HUES6 (cell line): Measurements from ENCODE around the gene ADAMTS15.

Experiments used
- H3K27ac ChIP-seq: 2 replicates; pipeline ENCODE4 v1.7.0; 2013; ENCODE audit warnings: low read depth, mild to moderate bottlenecking, low read length, inconsistent platforms
- H3K27me3 ChIP-seq: 2 replicates; pipeline ENCODE4 v1.6.1; 2013; ENCODE audit warnings: low read length; ENCODE audit not compliant: control insufficient read depth, insufficient read depth
- H3K36me3 ChIP-seq: 2 replicates; pipeline ENCODE4 v1.6.1; 2013; ENCODE audit warnings: low read length; ENCODE audit not compliant: control insufficient read depth, insufficient read depth
- H3K4me1 ChIP-seq: 2 replicates; pipeline ENCODE4 v1.6.1; 2013; ENCODE audit warnings: low read length; ENCODE audit not compliant: control insufficient read depth, insufficient read depth
- H3K4me3 ChIP-seq: 2 replicates; pipeline ENCODE4 v1.5.1; 2013; ENCODE audit warnings: low read depth, low read length
- H3K9ac ChIP-seq: one replicate; pipeline ENCODE4 v1.6.1; 2013; ENCODE audit warnings: mild to moderate bottlenecking, low read length
- H3K9me3 ChIP-seq: 2 replicates; pipeline ENCODE4 v1.6.1; 2013; ENCODE audit warnings: low read depth, low read length; ENCODE audit not compliant: control insufficient read depth, insufficient read depth

Gene ADAMTS15

GRCh38 chr11:130462931-130463330 lies 14.5 kb downstream of the ADAMTS15 start:
- Histone ChIP-seq H3K9me3 (no peaks in the 10 kb centered on the region), H3K27me3 (no peaks in the 10 kb centered on the region), H3K4me3 (no peak overlapping the region), H3K9ac (no peak overlapping the region), H3K4me1 (no peaks in the 10 kb centered on the region), H3K36me3 (peaks cover 12% of the 10 kb centered on the region; the same call in 1 of the 2 replicates), H3K27ac (no peak overlapping the region)

GRCh38 chr11:130464291-130464812 lies 15.9 kb downstream of the ADAMTS15 start:
- no peaks in the 10 kb centered on the region for H3K9me3 ChIP-seq
- H3K4me3 ChIP-seq: no peak overlapping the region
- no peak overlapping the region for H3K27ac ChIP-seq
- no peaks in the 10 kb centered on the region for H3K27me3 ChIP-seq
- no peak overlapping the region for H3K9ac ChIP-seq
- H3K36me3 ChIP-seq: peaks cover 12% of the 10 kb centered on the region; the same call in 1 of the 2 replicates
- no peaks in the 10 kb centered on the region for H3K4me1 ChIP-seq

GRCh38 chr11:130465263-130465662 lies 16.8 kb downstream of the ADAMTS15 start:
- H3K36me3 ChIP-seq: peaks cover 12% of the 10 kb centered on the region; the same call in 1 of the 2 replicates
- no peak overlapping the region for H3K9ac ChIP-seq
- H3K27me3 ChIP-seq: no peaks in the 10 kb centered on the region
- no peaks in the 10 kb centered on the region for H3K9me3 ChIP-seq
- H3K4me1 ChIP-seq: no peaks in the 10 kb centered on the region
- H3K4me3 ChIP-seq: no peak overlapping the region
- H3K27ac ChIP-seq: no peak overlapping the region

GRCh38 chr11:130467116-130467900 lies 18.9 kb downstream of the ADAMTS15 start:
- H3K9ac ChIP-seq: no peak overlapping the region
- H3K4me1 ChIP-seq: no peaks in the 10 kb centered on the region
- peaks cover 13% of the 10 kb centered on the region; the same call in 1 of the 2 replicates for H3K36me3 ChIP-seq
- H3K27me3 ChIP-seq: no peaks in the 10 kb centered on the region
- no peak overlapping the region for H3K4me3 ChIP-seq
- no peak overlapping the region for H3K27ac ChIP-seq
- H3K9me3 ChIP-seq: no peaks in the 10 kb centered on the region

- Histone ChIP-seq H3K27ac (no peak overlapping the region), H3K9me3 (no peaks in the 10 kb centered on the region), H3K9ac (no peak overlapping the region), H3K27me3 (no peaks in the 10 kb centered on the region), H3K4me3 (no peak overlapping the region), H3K36me3 (peaks cover 13% of the 10 kb centered on the region; the same call in 1 of the 2 replicates), H3K4me1 (no peaks in the 10 kb centered on the region)
Observed at GRCh38 chr11:130469181-130469580, 20.7 kb downstream of the ADAMTS15 start.

- Histone ChIP-seq H3K9me3 (no peaks in the 10 kb centered on the region), H3K4me3 (no peak overlapping the region), H3K9ac (no peak overlapping the region), H3K27me3 (no peaks in the 10 kb centered on the region), H3K36me3 (peaks cover 8% of the 10 kb centered on the region; the same call in 1 of the 2 replicates), H3K27ac (no peak overlapping the region), H3K4me1 (no peaks in the 10 kb centered on the region)
Observed at GRCh38 chr11:130470832-130471706, 22.6 kb downstream of the ADAMTS15 start.

- no peaks in the 10 kb centered on the region for H3K27me3 ChIP-seq
Observed at GRCh38 chr11:130471731-130472433, 23.4 kb downstream of the ADAMTS15 start.

GRCh38 chr11:130472434-130472961 lies 24.1 kb downstream of the ADAMTS15 start:
- Histone ChIP-seq H3K27me3 (no peaks in the 10 kb centered on the region), H3K36me3 (peaks cover 8% of the 10 kb centered on the region; the same call in 1 of the 2 replicates), H3K27ac (no peak overlapping the region), H3K9ac (no peak overlapping the region), H3K4me3 (no peak overlapping the region), H3K9me3 (no peaks in the 10 kb centered on the region), H3K4me1 (no peaks in the 10 kb centered on the region; the same call in 1 of the 2 replicates)

More at GRCh38 chr11:130471731-130472433, 23.4 kb downstream of the ADAMTS15 start:
- Histone ChIP-seq H3K4me1 (no peaks in the 10 kb centered on the region), H3K9ac (no peak overlapping the region), H3K27ac (no peak overlapping the region), H3K36me3 (peaks cover 8% of the 10 kb centered on the region; the same call in 1 of the 2 replicates), H3K9me3 (no peaks in the 10 kb centered on the region), H3K4me3 (no peak overlapping the region)

- H3K9me3 ChIP-seq: no peaks in the 10 kb centered on the region
- no peak overlapping the region for H3K27ac ChIP-seq
- no peak overlapping the region for H3K4me3 ChIP-seq
- H3K36me3 ChIP-seq: peaks cover 8% of the 10 kb centered on the region; the same call in 1 of the 2 replicates
- H3K27me3 ChIP-seq: no peaks in the 10 kb centered on the region
- H3K4me1 ChIP-seq: peaks cover 7% of the 10 kb centered on the region; the same call in 1 of the 2 replicates
- H3K9ac ChIP-seq: no peak overlapping the region
Observed at GRCh38 chr11:130473056-130473794, 24.8 kb downstream of the ADAMTS15 start.
